ENCODE data around the gene SDHC.

The SDHC gene

DNA sequence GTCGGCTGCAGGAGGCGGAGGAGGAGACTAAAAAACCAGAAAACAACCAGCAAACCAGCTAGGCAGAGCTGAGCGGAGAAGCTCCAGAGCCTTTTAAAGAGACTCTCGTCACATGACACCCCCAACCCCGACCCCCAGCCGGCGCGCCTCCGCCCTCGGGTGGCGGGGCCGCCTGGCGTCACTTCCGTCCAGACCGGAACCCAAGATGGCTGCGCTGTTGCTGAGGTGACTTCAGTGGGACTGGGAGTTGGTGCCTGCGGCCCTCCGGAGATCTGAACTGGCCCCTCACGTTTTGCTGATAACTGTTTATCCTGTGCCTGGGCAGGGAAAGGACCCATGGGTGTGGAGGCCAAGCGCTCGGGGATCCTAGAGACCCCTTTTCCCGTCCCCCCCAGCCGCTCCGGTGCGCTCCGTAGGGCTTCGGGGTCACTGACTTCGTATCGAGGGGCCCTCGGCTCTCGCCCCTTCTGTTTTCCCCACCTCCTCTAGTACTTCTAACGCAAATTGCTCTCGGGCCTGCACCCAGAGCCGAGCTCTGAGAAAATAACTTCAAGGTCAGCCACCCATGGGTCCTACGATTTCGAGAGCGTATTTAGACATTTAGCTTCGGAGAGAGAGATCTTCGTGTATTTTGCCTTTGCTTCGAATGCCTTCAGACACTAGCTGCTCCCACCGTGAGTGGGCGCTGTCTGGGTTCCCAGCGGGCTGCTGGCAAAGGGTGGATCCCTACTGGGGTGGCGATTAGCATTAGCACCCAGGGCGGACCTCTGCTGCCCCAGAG is at the start of gene SDHC:
SDHC (plus strand) TSS at position 181 of the 781 bp plus-strand sequence; CDS start at position 206, 25 bp downstream.
- peak; percentile 64 for DNase-seq (ENCODE audit: low read depth)

DNA sequence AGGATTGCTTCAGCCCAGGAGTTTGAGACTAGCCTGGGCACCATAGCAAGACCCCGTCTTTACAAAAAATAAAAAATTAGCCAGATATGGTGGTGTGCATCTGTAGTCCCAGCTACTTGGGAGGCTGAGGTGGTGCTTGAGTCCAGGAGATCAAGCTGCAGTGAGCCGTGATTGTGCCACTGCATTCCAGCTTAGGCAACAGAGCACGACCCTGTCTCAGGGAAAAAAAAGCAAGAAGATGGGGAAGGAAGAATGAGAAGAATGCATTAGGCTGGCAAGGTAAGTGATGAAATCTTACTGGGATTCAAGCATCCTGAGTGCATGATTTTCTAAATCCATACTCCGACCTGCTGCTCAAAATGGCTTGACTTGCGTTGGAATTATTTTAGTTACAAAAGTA is 48.9 kb upstream of the SDHC start:
- no peak for DNase-seq (ENCODE audit: low read depth)

- no peak for DNase-seq (ENCODE audit: low read depth)
These were observed 48.0 kb upstream of the SDHC start for GRCh38 chr1:161266202-161266601.

GRCh38 chr1:161266836-161267235 is 47.3 kb upstream of the SDHC start:
- no peak for DNase-seq (ENCODE audit: low read depth)

DNA sequence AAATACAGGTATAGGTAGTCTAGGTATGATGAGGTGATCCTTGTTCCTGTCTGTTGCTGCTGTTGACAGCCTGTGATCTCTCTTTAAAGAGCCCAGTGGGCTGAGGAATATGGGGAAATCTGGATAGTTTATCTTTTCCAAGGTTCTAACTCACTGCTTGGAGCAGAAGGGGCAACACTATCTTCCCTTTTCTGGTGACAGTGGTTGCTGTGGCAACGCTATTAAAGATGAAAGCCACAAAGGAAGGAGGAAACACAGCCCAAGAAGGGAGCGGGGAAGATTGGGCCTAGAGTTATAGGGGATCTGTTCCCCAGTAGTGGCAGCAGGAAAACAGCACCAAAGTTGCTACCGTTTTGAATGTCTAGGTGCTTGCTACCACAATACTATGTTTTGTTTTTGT is 46.9 kb upstream of the SDHC start:
- DNase-seq (ENCODE audit: low read depth) = no peak

GRCh38 chr1:161273402-161273801 is 40.8 kb upstream of the SDHC start:
- no peak for DNase-seq (ENCODE audit: low read depth)

DNA sequence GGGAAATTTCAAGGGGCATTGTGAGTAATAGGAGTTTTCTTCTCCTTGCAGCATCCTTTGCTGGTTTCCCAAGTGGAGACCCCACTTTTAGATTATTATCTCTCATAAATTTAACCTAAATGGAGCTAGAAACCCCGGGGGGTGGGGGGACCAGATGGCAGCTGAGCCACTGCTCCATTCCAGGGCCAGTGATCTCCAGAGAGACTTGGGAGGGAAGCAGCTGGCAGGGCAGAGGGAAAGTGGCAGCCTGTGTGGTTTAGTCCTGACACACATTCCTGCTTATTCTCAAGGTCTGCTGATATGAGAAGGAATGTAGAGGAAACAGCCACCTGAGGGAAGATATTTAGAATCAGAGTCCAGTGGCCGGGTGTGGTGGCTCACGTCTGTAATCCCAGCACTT is 39.3 kb upstream of the SDHC start:
- no peak for DNase-seq (ENCODE audit: low read depth)

DNA sequence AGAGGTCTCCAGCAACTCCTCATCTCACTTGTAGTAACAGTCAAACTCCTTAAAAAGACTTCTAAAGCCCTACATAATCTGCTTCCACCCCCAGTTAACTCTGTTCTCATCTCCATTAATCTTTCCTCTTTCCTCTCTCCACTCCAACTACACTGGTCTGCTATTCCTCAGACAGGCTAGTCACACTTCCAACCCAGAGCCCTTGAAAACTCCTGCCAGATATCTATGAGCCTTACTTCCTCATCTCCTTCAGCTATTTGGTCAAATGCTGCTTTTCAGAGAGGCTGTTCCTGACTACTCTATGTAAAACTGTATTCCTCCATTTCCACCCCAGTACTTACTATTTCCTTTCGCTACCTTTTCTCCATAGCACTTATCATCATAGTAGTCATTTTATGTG is 31.2 kb upstream of the SDHC start:
- no peak for DNase-seq (ENCODE audit: low read depth)

GRCh38 chr1:161285113-161285512 is 29.1 kb upstream of the SDHC start:
- no peak for DNase-seq (ENCODE audit: low read depth)

DNA sequence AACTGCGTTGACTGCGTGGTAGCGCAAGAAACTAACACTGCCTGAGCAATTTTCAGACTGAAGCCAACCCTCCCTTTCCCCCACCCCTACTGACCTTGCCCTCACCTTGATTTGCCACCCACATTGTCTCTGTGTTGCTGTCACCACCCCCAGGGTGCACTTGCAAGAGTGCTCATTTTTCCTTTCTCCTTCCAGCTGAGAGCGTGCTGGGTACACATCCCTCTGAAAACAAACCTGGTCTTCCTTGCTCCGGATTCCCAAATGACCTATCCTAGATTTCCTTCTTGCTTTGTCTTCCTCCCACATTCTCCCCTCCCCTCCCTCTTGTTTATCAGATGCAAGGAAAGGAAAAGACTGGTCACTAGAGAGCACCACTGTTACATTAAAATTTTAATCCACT is 28.7 kb upstream of the SDHC start:
- DNase-seq (ENCODE audit: low read depth) = no peak

DNA sequence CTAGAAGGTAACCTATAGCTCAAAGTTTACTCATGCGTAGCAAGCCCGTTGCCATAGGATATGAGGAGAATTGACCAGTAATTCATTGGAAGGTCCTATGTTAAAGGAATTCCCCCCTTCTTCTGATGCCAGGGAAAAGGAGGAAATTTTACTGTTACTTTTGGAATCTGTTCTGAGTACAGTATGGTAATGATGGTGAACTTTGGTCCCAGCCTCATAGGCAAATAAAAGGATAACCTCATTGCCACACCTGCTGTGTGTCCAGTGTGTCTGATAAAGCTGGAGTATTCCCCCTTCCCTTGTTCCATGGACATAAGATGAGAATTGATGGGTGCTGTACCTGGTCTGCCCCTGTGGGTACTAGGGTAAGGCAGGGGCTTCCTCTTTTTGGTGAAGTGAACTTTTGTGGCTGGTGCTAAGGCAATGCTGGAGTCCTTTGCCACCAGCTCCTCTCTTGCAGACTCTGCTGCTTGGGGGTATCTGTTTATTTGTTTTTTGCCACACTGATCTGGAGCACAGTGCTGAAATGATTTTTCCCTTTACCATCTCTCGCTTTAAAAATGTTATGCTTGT is 26.6 kb upstream of the SDHC start:
- DNase-seq (ENCODE audit: low read depth) = no peak

GRCh38 chr1:161290779-161291178 is 23.4 kb upstream of the SDHC start:
- DNase-seq (ENCODE audit: low read depth) = no peak

GRCh38 chr1:161297415-161297814 is 16.8 kb upstream of the SDHC start:
- no peak for DNase-seq (ENCODE audit: low read depth)

- DNase-seq (ENCODE audit: low read depth) = no peak
These were observed 16.1 kb upstream of the SDHC start for GRCh38 chr1:161298116-161298515.

DNA sequence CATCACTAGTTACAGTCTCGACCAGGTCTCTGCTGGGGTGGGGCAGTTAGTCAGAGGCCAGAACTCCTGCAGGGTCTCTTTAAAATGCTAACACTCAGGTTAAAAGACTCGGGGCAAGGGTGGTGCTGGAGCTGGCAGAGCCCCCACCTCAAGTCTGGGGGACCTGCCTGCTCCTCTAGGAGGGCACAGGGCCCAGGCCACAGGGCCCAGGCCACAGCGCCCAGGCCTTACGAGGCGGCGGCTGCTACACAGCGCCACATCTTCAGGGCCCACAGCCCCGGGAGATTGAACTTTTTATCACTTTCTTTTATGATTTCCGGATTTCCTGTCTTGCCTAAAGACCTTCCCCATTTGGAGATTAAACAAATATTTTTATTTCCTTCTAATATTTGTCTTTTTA is 14.8 kb upstream of the SDHC start:
- no peak for DNase-seq (ENCODE audit: low read depth)

- no peak for DNase-seq (ENCODE audit: low read depth)
These were observed 13.7 kb upstream of the SDHC start for GRCh38 chr1:161300478-161300877.

DNA sequence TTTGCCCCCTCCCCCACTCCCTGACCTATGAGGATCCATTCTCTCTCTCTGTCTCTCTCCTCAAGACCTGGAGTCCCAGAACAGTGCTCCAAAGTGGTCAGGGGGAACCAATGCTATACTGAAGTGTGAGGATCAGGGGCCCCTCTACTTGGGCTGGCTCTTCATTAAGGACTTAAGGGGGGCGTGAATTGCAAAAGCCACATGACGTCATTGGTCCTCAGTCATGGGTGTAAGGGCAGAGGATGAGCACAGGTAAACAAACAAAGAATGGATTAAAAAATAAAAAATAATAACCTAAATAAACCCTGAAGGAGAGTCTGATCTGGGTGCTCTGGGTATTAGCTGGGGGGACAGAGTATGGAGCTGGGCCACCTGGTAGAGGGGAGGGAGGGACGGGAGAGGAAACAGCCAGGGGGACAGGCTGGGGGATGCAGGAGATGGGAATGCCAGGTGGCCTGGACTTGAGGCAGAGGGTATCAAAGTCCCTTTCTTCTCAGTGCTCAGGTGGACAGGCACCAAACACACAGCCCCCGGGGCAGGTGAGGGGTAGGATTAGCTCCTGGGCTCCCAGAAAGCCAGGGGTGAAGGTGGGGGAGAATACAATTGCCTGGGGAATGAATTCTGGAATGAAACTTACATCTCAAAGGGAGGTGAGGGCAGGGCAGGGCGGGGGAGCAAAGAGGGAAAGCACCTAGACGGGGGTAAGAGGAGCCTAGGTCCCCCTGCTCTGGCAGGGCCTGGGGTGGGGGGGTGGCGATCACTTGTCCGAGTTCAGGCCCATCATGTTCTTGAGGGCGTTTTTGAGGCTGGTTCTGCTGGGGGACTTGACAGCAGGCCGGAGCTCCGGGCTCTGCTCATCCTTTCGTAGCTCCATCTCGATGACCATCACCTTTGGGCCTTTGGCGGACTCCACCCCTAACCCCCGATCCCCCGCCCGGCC is 9.0 kb upstream of the SDHC start:
- DNase-seq (ENCODE audit: low read depth) = no peak

- DNase-seq (ENCODE audit: low read depth) = peak; percentile 86
These were observed 8.2 kb upstream of the SDHC start for GRCh38 chr1:161305867-161306519.

DNA sequence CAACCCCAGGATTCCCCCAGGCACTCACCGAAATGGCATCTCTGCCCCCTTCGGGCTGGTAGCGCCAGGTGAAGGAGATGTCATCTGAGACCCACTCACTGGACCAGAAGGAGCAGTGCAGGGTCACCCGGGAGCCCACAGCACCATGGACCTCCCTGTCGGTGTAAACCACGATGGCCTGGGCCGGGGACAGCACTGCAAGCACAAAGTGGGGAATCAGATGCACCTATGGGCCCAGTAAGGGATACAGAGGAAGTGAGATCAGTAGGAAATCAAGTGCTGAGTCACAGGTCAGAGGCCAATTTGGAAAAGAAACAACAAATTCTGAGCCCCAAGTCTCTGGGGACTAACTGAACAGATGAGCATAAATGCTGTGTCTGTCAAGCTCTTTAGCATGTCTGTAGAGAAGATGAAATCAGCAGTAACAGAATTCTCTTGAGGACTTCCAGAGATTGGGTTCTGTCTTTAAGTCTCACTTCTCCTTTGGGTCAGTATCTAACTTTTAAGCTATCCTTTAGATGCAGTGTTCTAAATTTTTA is 6.9 kb upstream of the SDHC start:
- no peak for DNase-seq (ENCODE audit: low read depth)

GRCh38 chr1:161307892-161308638 is 6.1 kb upstream of the SDHC start:
- DNase-seq (ENCODE audit: low read depth) = no peak

GRCh38 chr1:161309868-161310267 is 4.3 kb upstream of the SDHC start, which contains the start of gene MPZ:
Gene MPZ, minus strand, starts transcription at chr1:161309968. Its CDS starts 63 bp downstream, at chr1:161309905.
- DNase-seq (ENCODE audit: low read depth) = no peak

Measured in CMK (cell line).